ENCODE data around the gene BLVRB. TPM values are rescaled to one million over a fixed set of nuclear protein-coding genes. Genes with fewer than 3 reads are reported as not detected.
"Not testable (repeated sequence)": the region's sequence is repeated elsewhere in the genome, so short reads cannot be mapped to it uniquely, and the experiment has no call there.

Gene BLVRB
- 75.8 and 76.3 TPM in 2 replicates for total RNA-seq
- 101 TPM for polyA plus RNA-seq (2012)

DNA sequence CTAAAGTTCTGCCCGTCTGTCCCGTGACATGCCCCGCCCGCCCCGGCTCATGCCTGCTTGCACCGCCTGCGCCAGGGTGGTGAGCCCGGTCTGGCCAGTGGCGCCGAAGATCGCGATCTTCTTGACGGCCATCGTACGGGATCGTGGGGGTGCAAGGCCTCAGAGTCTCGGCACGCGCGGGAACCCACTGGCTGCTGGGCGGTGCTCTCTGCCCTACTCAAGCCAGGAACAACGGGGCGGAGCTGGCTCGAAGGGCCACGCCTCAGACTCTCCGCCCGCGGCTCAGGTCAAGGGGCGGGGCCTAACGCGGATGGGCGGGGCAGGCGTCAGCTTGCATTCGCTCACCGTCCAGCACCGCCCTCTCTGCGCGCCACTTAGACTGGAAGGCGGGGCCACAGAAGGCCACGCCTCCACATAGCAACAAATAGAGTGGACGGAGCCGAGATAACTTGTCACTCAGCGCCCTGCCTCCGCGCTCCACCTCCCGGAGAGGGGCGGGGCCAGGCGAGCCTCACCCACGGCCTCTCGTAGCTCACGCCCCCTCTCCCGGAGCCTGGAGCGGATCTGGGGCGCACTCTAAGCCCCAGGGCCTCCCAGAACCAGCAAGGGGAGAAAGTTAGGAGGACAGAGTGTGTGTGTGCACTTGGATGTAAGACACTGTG, at the start of gene BLVRB:
Gene BLVRB, minus strand, starts transcription at position 189 of the 662 bp plus-strand sequence. Its CDS starts 57 bp downstream, at position 132.
- DNase-seq (ENCODE audit: low read depth): peak; percentile 99

- no peak for DNase-seq (ENCODE audit: low read depth)
These were observed 48.3 kb upstream of the BLVRB start for GRCh38 chr19:40513741-40514315.

DNA sequence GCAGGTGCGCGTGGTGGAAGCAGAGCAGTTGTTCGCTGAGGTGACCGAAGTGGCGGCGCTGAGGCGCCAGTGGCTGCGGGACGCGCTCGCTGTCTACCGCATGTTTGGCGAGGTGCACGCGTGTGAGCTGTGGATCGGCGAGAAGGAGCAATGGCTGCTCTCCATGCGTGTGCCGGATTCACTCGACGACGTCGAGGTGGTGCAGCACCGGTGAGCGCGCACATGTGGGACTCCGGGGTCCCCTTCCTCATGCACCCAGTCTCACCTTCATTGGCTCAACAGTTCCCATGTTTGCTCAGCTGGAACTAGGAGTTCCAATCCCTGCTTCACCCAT, 47.8 kb upstream of the BLVRB start:
- no peak for DNase-seq (ENCODE audit: low read depth)

DNA sequence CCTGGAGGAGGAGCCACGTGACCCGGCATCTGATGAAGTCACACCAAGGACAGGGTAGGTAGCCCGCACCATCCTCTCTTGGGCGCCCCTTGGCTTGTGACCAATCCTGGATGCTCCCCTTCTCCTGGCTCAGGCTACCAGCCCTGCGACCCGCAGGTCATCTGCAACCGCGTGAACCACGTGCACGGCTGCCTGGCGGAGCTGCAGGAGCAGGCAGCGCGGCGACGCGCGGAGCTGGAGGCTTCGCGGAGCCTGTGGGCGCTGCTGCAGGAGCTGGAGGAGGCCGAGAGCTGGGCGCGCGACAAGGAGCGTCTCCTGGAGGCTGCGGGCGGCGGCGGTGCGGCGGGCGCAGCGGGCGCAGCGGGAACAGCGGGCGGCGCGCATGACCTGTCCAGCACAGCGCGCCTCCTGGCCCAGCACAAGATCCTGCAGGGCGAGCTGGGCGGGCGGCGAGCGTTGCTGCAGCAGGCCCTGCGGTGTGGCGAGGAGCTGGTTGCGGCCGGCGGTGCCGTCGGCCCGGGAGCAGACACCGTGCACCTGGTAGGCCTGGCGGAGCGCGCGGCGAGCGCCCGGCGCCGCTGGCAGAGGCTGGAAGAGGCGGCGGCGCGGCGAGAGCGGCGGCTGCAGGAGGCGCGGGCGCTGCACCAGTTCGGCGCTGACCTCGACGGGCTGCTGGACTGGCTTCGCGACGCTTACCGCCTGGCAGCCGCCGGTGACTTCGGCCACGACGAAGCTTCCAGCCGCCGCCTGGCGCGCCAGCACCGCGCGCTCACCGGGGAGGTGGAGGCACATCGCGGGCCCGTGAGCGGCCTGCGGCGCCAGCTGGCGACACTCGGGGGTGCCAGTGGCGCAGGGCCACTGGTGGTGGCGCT, 47.2 kb upstream of the BLVRB start:
- no peak for DNase-seq (ENCODE audit: low read depth)

- DNase-seq (ENCODE audit: low read depth): no peak
These were observed 46.5 kb upstream of the BLVRB start for GRCh38 chr19:40512110-40512472.

GRCh38 chr19:40511487-40511886, 45.9 kb upstream of the BLVRB start:
- DNase-seq (ENCODE audit: low read depth): no peak

- no peak for DNase-seq (ENCODE audit: low read depth)
These were observed 45.1 kb upstream of the BLVRB start for GRCh38 chr19:40510526-40511115.

DNA sequence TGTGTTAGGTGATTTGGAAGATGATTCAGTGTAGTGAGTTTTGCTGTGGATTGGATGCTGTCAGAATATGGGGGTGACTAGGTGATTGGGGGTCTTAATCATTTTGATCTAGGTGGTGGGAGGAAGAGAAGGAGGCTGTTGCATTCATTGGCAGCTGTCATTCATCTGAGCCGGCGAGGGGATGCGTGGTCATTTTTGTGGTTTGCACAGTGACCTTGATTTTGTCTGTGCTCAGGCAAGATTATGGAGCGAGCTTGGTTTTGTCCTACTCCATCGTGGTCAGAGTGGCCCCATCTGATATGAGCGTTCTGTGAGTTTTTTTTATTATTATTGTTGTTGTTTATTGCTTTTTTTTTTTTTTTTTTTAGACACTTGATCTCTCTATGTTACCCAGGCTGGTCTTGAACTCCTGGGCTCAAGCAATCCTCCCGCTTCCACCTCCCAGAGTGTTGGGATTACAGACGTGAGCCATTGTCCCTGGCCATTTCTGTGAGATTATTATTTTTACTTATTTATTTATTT, 43.3 kb upstream of the BLVRB start:
- no peak for DNase-seq (ENCODE audit: low read depth)

- no peak for DNase-seq (ENCODE audit: low read depth)
These were observed 42.3 kb upstream of the BLVRB start for GRCh38 chr19:40507892-40508291.

DNA sequence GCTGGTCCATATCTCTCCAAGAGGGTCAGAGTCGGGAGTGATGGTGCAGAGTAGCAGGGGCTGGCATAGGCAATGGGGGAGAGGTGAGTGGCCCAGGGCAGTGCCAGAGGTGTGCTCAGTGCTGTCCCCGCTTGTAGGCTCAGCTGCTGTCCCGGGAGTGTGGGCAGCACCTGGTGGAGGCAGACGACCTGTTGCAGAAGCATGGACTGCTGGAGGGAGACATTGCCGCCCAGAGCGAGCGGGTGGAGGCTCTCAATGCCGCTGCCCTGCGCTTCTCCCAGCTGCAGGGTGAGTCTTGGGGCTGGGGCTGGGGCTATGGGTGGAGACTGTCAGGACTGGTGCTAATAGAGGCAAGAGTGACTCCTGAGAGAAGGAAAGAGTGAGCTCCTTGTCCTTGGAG, 40.6 kb upstream of the BLVRB start:
- DNase-seq (ENCODE audit: low read depth): no peak

DNA sequence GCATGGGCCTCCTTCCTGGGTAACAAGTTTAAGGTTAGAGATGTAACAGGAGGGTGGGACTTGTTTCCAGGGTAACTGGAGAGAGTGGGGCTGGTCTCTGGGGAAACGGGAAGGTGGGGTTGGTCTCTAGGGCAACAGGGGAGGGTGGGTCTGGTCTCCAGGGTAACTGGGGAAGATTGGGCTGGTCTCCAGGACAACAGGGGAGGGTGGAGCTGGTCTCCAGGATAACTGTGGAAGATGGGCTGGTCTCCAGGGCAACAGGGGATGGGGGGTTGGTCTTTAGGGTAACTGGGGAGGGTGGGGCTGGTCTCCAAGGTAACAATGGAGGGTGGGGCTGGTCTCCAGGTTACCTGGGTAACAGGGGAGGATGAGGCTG, 37.8 kb upstream of the BLVRB start:
- DNase-seq (ENCODE audit: low read depth): no peak

GRCh38 chr19:40502647-40503319, 37.2 kb upstream of the BLVRB start:
- no peak for DNase-seq (ENCODE audit: low read depth)

GRCh38 chr19:40502081-40502480, 36.5 kb upstream of the BLVRB start:
- no peak for DNase-seq (ENCODE audit: low read depth)

- DNase-seq (ENCODE audit: low read depth): no peak
These were observed 36.1 kb upstream of the BLVRB start for GRCh38 chr19:40501599-40501998.

- not testable (repeated sequence) for DNase-seq (ENCODE audit: low read depth)
These were observed 35.4 kb upstream of the BLVRB start for GRCh38 chr19:40500678-40501530.

DNA sequence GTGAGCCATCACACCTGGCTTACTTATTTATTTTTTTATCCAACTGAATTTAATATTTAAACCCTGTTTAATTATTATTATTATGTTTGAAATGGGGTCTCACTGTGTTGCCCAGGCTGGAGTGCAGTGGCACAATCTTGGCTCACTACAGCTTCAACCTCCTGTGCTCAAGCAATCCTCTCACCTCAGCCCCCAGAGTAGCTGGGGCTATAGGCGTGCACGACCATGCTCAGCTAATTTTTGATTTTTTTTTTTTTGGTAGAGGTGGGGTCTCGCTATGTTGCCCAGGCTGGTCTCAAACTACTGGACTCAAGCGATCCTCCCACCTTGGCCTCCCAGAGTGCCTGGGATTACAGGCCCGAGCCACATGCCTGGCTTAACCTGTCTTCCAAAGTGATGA, 33.8 kb upstream of the BLVRB start:
- no peak for DNase-seq (ENCODE audit: low read depth)

DNA sequence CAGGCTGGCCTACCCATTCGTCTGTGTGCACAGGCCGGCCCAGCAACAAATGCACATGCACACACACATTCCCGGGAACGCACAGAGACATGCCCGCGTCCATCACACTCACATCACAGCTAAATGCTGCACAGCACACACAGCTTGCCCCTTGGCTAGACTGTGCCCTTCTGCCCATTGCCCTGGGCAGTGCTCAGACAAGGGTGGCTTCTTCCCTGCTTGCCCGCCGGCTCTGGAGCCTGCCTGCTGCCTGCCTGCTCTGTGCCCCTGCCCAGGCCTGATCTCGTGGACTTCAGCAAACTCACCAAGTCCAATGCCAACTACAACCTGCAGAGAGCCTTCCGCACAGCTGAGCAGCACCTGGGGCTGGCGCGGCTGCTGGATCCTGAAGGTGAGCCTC, 31.7 kb upstream of the BLVRB start:
- DNase-seq (ENCODE audit: low read depth): no peak

DNA sequence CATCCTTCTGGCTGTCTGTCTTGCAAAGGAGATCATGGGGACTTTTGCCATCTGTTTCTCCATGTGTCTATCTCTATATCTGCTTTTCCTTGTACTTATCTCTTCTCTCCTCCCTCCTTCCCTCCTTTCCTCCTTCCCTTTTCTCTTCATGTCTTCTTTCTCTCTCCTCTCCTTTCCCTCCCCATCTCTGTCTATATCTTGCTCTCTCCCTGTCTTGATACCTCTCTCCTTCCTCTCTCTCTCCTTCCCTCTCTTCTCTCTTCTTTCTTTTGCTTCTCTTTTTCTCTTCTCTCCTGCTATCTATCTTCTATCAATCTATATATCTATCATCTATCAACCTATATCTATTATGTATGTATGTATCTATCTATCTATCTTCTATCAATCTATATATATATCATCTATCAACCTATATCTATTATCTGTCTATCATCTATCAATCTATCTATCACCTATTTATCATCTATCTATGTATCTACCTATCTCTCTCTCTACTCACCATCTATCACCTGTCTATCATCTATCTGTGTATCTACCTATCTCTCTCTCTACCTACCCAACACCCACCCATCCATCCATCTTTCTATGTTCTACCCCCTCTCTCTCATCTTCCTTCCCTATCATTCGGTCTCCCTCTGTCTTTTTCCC, 28.8 kb upstream of the BLVRB start:
- no peak for DNase-seq (ENCODE audit: low read depth)

DNA sequence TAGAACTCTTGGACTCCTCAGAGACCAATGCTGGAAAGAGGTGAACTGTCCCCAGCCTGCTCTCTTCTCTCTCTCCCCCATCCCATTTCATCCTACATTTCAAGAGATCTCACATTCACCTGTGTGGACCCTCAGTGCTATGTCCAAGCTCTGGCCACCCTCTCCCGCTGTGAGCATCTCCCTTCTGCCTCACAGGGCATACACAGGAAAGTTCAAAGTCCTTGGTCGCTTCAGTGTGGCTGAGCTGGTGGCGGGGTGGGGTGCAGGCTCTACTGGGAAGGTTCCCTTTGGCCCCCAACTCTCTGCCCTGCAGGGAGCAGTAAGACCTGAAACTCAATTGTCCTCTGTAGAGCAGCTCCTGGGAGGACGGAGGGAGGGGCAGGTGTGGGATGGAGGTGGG, 28.2 kb upstream of the BLVRB start:
- DNase-seq (ENCODE audit: low read depth): no peak

GRCh38 chr19:40492274-40492673, 26.7 kb upstream of the BLVRB start:
- DNase-seq (ENCODE audit: low read depth): no peak
